ENCODE data around the gene SLC4A7.
"Not testable (repeated sequence)": the region's sequence is repeated elsewhere in the genome, so short reads cannot be mapped to it uniquely, and the experiment has no call there.

The SLC4A7 gene

DNA sequence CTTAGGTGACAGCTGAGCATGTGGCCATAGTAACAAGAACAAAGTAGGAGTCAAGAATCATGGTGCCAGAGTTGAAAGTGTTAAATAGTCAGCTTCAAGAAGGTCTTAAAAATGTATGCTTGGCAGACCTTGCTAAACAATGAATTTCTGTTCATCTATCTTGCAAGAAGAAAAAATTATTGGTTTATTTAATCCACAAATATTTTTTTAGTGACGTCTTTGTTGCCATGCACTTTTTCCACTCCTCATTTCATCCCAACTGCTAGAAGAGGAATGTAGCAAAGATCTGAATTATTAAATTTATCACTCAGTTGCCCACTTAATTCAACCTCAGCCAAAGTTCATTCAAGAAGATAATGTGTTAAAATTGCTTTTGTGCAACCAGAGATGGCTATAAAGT is 3.2 kb upstream of the SLC4A7 start:
- FAIRE-seq (no peak), DNase-seq (ENCODE audit: low spot score) (no peak)

DNA sequence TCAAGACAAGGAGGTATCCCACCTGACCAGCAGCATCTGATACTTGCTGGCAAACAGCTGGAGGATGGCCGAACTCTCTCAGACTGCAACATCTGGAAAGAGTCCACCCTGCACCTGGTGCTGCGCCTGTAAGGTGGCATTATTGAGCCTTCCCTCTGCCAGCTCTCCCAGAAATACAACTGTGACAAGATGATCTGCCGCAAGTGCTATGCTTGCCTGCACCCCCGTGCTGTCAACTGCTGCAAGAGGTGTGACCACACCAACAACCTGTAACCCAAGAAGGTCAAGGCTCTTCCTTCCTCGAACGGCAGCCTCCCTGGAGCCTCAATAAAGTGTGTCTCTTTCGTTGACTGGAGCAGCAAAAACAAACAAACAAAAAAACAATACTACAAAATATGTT is 2.2 kb upstream of the SLC4A7 start:
- DNase-seq (ENCODE audit: low spot score) (no peak), FAIRE-seq (no peak)

DNA sequence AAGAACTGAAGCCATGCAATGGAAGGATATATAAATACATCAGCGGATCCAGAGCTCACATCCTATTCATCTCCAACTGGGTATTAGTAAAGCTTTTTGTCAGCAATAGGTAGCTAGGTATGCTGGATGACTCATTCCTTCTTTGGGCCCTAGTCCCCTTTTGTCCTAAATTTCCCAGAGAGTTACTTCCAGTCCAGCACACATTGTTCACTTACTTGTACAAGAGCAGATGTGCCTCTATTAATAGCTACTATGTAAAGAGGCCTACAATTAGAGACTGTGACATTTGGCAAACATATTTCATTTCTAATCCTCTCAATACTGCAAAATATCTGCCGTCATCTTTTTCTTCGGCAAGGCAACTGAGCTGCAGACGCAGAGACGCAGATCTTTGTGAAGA is 1.7 kb upstream of the SLC4A7 start:
- FAIRE-seq = no peak
- no peak for DNase-seq (ENCODE audit: low spot score)

DNA sequence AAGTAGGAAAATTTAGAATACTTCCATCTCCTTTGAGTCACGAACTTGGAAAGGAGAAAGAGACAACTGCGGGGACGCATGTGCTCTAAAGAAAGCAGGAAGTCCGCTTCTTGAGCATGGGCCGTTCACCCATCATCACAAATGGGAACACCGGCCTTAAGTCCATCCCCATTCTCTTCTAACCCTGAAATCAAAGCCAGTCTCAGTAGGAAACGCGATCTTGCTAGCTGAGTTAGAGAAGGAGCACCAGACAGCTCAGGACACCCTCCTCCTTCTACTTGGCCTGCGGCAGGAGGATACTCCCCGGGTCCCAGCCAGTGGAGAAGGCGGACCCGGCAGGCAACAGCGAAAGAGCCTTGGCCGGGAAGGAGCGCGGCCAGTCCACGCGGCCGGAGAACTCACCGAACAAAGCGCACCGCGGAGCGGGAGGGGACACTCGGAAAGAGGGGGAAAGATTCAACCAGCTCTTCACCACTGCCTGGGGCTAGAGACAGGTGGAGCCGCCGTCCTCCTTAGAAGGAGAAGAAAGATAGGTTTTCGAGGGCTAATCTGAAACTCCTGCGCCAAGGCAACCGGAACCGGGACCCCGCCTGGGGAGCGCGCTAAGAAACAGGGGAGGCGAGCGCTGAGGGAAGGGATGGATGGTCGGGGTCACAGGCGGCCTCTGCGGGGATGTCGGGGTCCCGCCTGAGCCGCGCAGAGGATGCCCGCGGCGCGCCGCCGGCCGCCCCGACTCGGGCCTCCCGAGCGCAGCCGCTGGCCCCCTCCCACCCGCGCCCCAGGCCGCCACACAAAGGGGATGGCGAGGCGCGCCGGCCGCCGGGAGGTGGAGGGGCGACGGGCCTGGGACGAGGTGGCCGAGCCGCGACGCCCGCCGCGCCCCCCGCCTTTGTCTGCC is 818 bp downstream of the SLC4A7 start:
- FAIRE-seq (no peak), DNase-seq (ENCODE audit: low spot score) (peak; percentile 44)

DNA sequence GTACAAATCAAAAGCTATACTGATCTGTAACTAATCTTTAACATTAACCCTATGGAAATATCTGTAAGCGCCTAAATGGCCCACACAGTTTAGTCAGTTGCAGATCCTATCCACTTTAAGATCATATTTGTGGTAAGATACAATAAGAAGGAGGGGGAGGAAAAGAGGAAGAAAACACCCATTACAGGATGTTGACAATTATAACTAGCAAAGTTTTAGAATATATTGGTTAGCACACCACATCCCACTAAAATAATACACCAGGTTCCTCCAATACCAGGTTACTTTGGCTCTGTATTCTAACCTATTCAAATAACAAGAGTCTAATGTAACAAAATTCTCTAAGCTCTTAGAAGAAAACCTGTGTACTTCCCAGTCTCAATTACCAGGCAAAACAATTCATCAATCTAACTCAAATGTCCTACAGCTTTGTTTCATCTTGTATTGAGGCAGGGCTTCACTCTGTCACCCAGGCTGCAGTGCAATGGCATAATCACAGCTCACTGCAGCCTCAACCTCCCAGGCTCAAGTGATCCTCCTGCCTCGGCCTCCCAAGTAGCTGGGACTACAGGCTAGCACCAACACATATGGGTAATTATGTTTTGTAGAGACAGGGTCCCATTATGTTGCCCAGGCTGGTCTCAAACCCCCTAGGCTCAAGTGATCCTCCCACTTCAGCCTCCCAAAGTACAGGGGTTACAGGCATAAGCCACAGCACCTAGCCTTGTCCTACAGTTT is 4.2 kb downstream of the SLC4A7 start:
- FAIRE-seq = no peak
- DNase-seq (ENCODE audit: low spot score) = no peak

DNA sequence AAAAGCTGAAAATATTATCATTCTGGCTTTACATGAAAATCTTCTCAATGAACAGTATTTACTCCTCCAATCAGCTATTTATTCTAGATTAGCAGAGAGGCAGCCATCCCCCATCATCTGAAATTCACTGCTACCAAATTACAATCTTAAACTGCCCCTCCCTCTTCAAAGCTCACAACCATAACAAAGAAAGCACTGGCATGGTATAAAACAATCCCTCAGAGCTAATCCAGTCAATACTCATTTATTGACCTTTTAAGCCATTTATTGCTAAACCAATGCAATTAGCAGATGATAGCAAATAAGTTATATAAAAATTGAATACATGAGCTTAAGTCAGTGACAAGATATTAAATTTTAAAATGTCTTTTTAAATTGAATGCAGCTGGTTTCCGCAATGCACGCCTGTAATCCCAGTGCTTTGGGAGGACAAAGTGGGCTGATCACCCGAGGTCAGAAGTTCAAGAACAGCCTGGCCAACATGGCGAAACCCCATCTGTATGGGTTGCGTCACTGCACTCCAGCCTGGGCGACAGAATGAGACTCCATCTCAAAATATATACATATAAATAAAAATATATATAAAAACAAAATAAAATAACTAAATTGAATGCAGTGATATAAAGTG is 12.1 kb downstream of the SLC4A7 start:
- no peak for FAIRE-seq
- DNase-seq (ENCODE audit: low spot score) = no peak

DNA sequence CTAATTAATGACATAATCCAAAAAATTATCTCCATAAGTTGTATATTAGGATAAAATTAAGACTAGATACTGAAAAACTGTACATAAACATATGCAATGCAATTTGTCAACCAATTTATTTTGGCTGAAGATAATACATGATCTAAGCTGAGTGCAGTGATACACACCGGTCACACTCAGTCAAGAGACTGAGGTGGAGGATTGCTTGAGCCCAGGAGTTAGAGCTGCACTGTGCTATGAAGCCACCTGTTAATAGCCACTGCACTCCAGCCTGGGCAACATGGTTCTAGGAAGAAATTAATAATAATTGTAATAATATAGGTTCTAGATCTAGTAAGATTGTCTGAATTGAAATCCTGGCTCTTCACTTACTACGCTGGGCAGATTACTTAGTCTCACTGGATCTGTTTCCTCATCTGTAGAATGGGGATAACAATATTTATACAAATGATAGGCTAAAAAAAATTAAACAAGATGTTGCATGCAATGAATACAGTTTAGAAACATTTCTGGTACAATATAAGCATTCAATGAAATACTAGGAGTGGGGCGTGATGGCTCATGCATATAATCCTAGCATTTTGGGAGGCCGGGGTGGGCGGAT is 15.8 kb downstream of the SLC4A7 start:
- no peak for FAIRE-seq
- DNase-seq (ENCODE audit: low spot score) = no peak

DNA sequence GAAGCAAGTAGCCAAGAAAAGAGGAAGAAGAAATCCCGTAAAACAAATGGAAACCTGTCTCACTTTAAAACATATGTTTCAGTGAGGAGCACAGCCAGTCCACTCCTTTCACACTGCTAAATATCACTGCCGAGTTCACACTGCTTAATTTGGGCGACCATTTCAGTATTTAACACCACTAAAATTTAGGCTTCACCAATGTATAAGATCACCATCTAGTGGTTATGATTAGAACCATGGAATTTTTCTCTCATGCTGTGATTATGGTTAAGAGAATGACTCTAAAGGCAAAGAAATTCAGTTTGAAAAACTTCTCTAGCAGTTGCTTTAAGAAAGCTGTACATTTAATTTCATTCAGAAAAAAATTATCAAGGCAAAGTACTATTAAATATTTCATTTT is 16.6 kb downstream of the SLC4A7 start:
- peak; percentile 37 for DNase-seq (ENCODE audit: low spot score)
- FAIRE-seq = no peak

DNA sequence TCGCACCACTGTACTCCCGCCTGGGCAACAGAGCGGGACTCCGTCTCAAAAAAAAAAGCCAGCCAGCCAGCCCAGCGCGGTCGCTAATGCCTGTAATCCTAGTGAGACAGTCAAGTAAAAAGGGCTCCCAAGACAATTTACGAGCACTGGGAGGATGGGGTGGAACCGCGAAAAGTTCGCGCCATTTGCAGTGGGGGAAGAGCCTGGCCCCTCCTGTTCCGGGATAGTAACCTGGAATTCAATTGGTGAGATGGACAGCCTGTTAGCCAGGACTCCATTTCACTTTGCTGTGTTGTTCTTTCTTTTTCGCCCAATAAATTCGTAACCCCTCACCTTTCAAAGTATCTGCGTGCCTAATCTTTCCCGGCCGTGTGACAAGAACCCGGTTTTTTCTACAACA is 19.5 kb downstream of the SLC4A7 start:
- FAIRE-seq = no peak
- DNase-seq (ENCODE audit: low spot score) = no peak

DNA sequence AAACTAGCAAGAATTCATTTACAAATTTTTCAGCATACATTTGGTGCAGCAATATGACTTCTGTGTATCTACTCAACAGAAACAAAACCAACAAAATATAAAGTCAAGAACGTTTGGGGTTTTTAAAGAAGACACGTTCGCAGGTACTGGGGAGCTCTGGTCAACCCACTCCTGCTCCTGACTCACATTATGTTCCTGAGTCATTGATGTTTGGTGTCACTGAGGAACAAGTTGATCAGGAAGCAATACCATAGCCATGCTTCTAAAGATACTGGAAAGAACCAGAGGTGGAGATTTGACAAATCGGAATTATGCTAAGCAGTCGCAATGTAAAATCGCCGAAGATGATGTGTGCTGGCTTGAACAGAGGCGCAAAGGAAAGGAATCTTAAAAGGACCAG is 22.0 kb downstream of the SLC4A7 start:
- DNase-seq (ENCODE audit: low spot score) (no peak), FAIRE-seq (no peak)

DNA sequence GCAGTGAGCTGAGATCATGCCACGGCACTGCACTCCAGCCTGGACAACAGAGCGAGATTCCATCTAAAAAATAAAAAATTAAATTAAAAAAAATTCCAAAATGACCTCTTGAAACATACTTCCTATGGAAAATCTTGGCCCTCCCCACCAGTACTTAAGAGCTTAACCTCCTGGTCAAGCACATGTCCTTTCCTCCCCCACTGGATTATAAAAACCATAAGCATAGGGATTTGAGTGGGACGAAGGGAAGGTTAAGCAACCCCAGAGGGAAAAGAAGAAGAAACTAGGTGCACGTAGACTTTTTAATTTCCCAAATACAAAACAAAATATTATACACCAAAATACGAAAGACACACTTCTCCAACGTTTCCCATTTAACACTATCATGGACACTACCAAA is 25.3 kb downstream of the SLC4A7 start:
- no peak for FAIRE-seq
- no peak for DNase-seq (ENCODE audit: low spot score)

DNA sequence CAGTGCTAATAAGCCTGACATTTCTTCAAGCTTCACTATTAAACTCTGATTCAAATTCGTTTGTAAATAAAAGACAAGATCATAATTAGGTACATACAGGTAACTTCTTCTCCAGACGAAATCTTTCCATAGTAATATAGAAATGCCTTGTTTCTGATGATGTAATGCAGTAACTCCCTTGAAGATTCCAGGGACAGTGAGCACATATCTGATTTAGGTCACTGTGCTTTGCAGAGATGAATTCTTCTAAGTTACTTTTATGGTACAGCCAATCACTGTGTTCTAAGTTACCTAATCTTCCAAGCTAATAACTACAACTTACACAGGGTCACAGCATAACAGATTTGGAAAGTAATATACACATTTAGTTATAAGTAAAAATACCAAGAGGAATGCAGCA is 27.6 kb downstream of the SLC4A7 start:
- FAIRE-seq = no peak
- no peak for DNase-seq (ENCODE audit: low spot score)

DNA sequence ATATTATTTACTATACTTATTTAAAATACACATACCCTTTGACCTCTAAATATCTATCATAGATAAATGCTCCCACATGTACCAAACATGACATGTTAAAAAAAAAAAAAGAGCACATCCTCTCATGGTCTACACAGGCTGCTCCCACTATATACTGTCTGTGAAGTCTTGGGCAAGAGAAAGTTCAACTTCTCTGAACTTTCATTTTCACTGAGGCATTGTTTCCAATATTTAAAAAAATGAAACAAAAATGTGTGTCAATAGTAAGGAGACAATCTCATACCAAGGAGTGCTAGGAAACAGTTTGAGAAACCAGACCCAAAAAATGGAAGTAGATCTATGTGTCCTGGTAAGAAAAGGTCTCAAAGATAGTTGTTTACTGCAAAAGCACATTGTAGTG is 29.3 kb downstream of the SLC4A7 start:
- no peak for DNase-seq (ENCODE audit: low spot score)
- FAIRE-seq = no peak

DNA sequence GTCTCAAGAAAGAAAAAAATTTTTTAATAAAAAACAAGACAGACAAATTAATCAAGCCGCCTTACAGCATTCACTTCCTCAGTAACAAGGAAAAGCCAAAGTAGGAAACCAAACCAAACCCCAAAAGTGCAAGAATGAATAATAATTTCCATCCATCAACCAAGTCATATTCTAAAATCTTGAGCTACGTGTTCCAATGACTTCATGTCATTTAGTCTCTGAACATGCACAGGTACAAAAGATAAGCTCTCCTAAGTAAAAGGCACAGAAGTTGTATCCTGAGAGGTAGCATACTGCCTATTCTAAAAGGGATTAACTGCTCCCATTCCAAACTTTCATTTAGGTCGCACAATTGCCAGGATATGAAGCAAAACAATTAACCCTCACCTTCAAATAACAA is 29.7 kb downstream of the SLC4A7 start:
- FAIRE-seq = no peak

DNA sequence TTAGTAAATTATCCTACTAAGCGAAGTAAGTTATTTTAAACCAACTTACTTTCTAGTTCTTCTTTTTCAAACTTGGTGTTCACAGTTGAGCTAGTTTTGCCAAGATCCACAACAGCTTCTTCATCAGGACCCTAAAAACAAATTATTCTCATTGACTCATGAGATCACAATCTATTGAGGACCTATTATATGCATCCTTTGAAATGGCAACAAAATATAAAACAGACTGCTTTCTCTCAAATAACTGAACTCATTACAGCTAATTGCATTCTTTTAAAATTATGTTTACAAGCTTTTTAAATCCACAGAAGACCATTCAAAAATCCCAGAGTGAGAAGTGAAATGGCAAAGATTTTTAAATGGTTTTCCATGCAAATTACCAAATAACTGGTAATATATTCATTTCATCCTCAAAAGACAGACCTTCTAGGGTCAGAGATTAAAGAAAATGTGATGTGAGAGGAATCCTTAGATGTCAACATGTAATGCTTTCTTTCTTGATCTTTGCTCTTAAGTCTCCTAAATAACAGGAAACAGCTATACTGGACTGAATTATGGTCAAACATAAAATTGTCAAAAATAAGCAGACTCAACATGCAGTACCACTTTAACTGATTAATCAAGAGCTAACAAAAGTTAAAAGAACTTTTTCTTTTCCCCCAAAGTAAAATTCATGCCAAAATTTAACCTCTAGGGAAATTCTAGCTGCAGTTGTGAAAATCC is 31.7 kb downstream of the SLC4A7 start:
- FAIRE-seq = no peak
- DNase-seq (ENCODE audit: low spot score) = no peak

More for the DNA sequence above, 29.7 kb downstream of the SLC4A7 start:
- no peak for DNase-seq (ENCODE audit: low spot score)

DNA sequence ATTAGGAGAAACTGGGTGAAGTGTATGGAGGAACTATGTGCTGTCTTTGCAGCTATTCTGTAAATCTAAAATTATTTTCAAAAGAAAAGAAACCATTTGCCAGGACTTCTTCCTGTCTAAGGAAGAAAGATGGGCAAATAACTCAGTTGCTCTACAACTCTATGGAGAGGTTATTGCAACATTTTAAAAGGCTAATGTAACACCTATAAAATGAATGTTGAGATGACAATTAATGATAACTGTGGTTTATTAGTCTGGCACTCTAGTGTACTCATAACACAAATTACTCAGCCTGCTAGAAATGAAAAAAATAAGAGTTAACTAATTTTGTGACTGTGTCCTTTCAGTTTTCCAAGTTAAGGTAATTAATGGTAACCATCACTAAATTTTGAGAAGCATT is 32.3 kb downstream of the SLC4A7 start:
- FAIRE-seq = no peak
- no peak for DNase-seq (ENCODE audit: low spot score)

DNA sequence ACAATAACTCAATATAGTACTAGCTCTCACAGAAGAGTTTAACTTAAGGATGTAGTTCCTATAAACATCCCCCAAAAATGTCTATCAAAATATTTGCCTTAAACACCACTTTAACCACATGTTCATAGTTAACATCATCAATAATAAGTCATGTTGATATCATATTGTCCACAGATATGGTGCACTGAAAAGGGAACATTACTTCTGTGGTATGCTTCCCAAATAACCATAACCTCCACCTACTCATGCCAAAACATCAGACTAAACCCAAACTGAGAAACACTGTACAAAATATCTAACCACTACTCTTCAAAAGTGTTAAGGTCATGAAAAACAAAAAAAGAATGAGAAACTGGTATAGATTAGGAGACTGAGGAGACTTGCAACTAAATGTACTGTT is 32.9 kb downstream of the SLC4A7 start:
- no peak for DNase-seq (ENCODE audit: low spot score)
- no peak for FAIRE-seq

DNA sequence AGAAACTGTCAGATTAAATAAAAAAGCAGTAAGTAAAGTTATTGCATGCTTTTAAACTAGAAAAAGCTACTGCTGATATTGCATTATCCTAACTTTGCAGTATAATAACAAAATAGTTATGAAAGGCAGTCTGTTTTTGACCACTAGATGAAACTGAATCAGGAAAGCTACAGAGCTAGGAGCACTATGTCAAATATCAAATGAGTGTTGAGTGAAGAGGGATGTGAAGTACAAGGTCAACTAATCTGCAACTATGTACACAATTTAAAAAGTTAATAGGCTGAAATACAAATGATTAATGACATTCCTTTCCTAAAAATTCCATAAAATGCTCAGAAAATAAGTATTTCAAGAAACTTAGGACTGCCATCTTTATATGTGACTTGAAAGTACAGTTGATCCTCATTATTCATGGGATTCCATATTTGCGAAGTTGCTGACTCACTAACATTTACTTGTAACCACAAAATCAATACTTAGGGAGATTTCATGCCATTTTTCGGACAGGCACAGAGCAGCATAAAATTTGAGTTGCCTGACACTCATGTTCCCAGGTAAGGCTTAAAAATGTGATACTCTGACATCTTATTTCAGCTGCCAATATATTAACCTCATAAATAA is 34.5 kb downstream of the SLC4A7 start:
- FAIRE-seq = no peak
- DNase-seq (ENCODE audit: low spot score) = no peak

DNA sequence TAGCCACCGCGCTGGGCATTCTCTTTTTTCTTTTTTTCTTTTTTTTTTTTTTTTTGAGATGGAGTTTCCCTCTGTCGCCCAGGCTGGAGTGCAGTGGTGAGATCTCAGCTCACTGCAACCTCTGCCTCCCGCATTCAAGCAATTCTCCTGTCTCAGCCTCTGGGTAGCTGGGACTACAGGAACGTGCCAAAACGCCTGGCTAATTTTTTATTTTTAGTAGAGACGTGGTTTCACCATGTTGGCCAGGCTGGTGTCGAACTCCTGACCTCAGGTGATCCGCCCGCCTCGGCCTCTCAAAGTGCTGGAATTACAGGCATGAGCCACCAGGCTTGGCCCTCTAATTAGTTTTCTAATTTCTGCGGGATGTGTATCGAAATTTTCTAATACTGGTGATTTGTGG is 41.2 kb downstream of the SLC4A7 start:
- not testable (repeated sequence) for FAIRE-seq; DNase-seq (ENCODE audit: low spot score)

DNA sequence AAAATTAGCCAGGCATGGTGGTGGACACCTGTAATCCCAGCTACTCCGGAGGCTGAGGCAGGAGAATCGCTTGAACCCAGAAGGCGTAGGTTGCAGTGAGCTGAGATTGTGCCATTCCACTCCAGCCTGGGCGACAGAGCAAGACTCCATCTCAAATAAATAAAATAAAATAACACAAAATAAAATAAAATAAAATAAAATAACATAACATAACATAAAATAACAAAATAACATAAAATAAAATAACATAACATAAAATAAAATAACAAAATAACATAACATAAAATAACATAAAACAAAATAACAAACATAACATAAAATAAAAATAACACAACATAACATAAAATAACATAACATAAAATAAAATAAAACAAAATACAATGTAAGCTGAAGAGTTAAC is 45.8 kb downstream of the SLC4A7 start:
- not testable (repeated sequence) for DNase-seq (ENCODE audit: low spot score); FAIRE-seq

DNA sequence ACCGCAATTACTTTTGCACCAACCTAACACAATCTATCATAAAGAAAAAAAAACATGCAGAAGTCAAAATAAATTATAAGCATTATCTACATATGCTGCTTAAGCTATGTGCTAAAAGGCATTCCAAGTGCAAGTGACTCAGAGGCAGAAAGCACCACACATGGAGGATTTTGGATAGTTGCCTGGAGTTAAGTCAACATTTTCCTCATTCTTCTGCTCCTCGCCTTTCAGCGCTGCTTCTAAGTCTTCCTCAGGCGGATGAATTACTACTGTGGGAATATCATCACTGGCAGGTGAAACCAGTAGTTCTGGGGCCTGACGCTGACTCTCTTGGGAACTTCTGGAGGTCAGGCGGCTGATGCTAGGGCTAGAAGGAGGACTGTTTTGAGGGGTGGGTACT is 53.1 kb downstream of the SLC4A7 start:
- peak; percentile 59 for DNase-seq (ENCODE audit: low spot score)
- FAIRE-seq = no peak

All from urothelium cell line (cell line).